ENCODE measurements around the gene NAA15.

NAA15 gene

GRCh38 chr4:139297001-139297410 lies 4.3 kb upstream of the NAA15 start:
- TF ChIP-seq CTCF (IDR thresholded peaks at IDR 0.05; ENCODE audit: low read depth, low read length): no peak
- DNase-seq (ENCODE audit: extremely low read depth, low read depth): no peak

- TF ChIP-seq CTCF (IDR thresholded peaks at IDR 0.05; ENCODE audit: low read depth, low read length): no peak
- no peak for DNase-seq (ENCODE audit: extremely low read depth, low read depth)
Measured at GRCh38 chr4:139299536-139299935, 1.8 kb upstream of the NAA15 start.

GRCh38 chr4:139300431-139301112 lies 733 bp upstream of the NAA15 start:
- DNase-seq (ENCODE audit: extremely low read depth, low read depth): no peak
- TF ChIP-seq CTCF (IDR thresholded peaks at IDR 0.05; ENCODE audit: low read depth, low read length): no peak

- DNase-seq (ENCODE audit: extremely low read depth, low read depth): no peak
- TF ChIP-seq CTCF (IDR thresholded peaks at IDR 0.05; ENCODE audit: low read depth, low read length): no peak; the same call in 1 of the 2 replicates
Measured at GRCh38 chr4:139301821-139302611, 711 bp downstream of the NAA15 start, which contains the start of gene NDUFC1. TSS of gene NDUFC1 (minus strand) at chr4:139302477. CDS start at chr4:139295798, 6,679 bp downstream.

GRCh38 chr4:139304920-139305319 lies 3.6 kb downstream of the NAA15 start:
- no peak for TF ChIP-seq CTCF (IDR thresholded peaks at IDR 0.05; ENCODE audit: low read depth, low read length)

GRCh38 chr4:139311909-139312308 lies 10.6 kb downstream of the NAA15 start:
- DNase-seq (ENCODE audit: extremely low read depth, low read depth): no peak
- TF ChIP-seq CTCF (IDR thresholded peaks at IDR 0.05; ENCODE audit: low read depth, low read length): no peak

More at GRCh38 chr4:139304920-139305319, 3.6 kb downstream of the NAA15 start:
- DNase-seq (ENCODE audit: extremely low read depth, low read depth): no peak
